Type B pancreatic cell (in vitro differentiated cells): ENCODE results near the gene ATP6V1G3. TPM values are rescaled to one million over a fixed set of nuclear protein-coding genes. Genes with fewer than 3 reads are reported as not detected.

ENCODE experiments used
- DNase-seq: peaks from one replicate; pipeline ENCODE4 v3.0.0; 2021; ENCODE audit warnings: mixed read lengths; ENCODE audit not compliant: unreplicated experiment; ENCODE audit errors: extremely low spot score
- H3K27ac Mint-ChIP-seq: 2 replicates; pipeline ENCODE4 v1.8.0; 2021; ENCODE audit warnings: mild to moderate bottlenecking, mixed read lengths
- H3K27me3 Mint-ChIP-seq: 2 replicates; pipeline ENCODE4 v1.8.0; 2021; ENCODE audit warnings: mixed read lengths
- H3K36me3 Mint-ChIP-seq: 2 replicates; pipeline ENCODE4 v1.8.0; 2021; ENCODE audit warnings: mixed read lengths
- H3K4me1 Mint-ChIP-seq: one replicate; pipeline ENCODE4 v1.8.0; 2021; ENCODE audit warnings: mixed read lengths; ENCODE audit not compliant: unreplicated experiment
- H3K4me3 Mint-ChIP-seq: 2 replicates; pipeline ENCODE4 v1.8.0; 2021; ENCODE audit warnings: mild to moderate bottlenecking, mixed read lengths
- H3K9me3 Mint-ChIP-seq: 2 replicates; pipeline ENCODE4 v1.8.0; 2021; ENCODE audit warnings: mixed read lengths
- total RNA-seq: library from RNA; stranded (reverse); gene quantifications from 2 replicates; pipeline ENCODE4 v1.2.1, GENCODE V29; 2021; ENCODE audit warnings: low replicate concordance
- TF ChIP-seq, protein P1 (sequence below): fragments of 200-600 bp; sonication (generic); conservative IDR thresholded peaks from 2 replicates; pipeline ENCODE4 v1.5.0; 2021; ENCODE audit warnings: antibody characterized with exemption, mild to moderate bottlenecking

ATP6V1G3 gene
- total RNA-seq, 1 donor from 2014 or later: 0.89 TPM

- no peak overlapping the region for H3K4me3 Mint-ChIP-seq
- H3K9me3 Mint-ChIP-seq: peaks cover 4% of the 10 kb centered on the region
- no peaks in the 10 kb centered on the region for H3K4me1 Mint-ChIP-seq
- H3K27ac Mint-ChIP-seq: no peak overlapping the region
- TF ChIP-seq, protein P1, sequence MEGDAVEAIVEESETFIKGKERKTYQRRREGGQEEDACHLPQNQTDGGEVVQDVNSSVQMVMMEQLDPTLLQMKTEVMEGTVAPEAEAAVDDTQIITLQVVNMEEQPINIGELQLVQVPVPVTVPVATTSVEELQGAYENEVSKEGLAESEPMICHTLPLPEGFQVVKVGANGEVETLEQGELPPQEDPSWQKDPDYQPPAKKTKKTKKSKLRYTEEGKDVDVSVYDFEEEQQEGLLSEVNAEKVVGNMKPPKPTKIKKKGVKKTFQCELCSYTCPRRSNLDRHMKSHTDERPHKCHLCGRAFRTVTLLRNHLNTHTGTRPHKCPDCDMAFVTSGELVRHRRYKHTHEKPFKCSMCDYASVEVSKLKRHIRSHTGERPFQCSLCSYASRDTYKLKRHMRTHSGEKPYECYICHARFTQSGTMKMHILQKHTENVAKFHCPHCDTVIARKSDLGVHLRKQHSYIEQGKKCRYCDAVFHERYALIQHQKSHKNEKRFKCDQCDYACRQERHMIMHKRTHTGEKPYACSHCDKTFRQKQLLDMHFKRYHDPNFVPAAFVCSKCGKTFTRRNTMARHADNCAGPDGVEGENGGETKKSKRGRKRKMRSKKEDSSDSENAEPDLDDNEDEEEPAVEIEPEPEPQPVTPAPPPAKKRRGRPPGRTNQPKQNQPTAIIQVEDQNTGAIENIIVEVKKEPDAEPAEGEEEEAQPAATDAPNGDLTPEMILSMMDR: no peak
- H3K27me3 Mint-ChIP-seq: no peaks in the 10 kb centered on the region
- H3K36me3 Mint-ChIP-seq: no peaks in the 10 kb centered on the region
- DNase-seq: no peak
Observed at GRCh38 chr1:198550941-198551524, 10.6 kb upstream of the ATP6V1G3 start.

- Mint-ChIP-seq H3K4me3 (no peak overlapping the region), H3K9me3 (peaks cover 4% of the 10 kb centered on the region), H3K27ac (no peak overlapping the region), H3K4me1 (no peaks in the 10 kb centered on the region), H3K36me3 (no peaks in the 10 kb centered on the region), H3K27me3 (no peaks in the 10 kb centered on the region)
- DNase-seq: no peak
- TF ChIP-seq, protein P1: no peak
Observed at GRCh38 chr1:198549866-198550265, 9.4 kb upstream of the ATP6V1G3 start.

DNA sequence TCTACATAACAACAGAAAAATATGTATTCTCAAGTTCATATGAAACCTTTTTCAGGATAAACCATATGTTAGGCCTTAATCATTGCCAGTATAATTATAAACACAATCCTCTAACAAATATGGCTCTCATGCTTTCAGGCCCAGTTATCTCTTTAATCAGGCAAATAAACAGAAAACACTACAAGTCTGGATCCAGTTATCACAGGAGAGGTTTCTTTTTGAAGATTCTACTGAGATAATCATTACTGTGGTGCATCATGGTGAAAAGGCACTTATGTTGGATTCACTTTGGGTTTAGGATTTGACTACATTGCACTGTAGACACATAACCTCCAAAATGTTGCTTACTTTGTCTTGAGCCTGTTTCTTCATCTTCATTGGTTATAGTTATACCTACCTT is 8.4 kb upstream of the ATP6V1G3 start:
- Mint-ChIP-seq H3K9me3 (peaks cover 4% of the 10 kb centered on the region), H3K27me3 (no peaks in the 10 kb centered on the region), H3K36me3 (no peaks in the 10 kb centered on the region), H3K27ac (no peak overlapping the region), H3K4me3 (no peak overlapping the region), H3K4me1 (no peaks in the 10 kb centered on the region)
- TF ChIP-seq, protein P1: no peak
- DNase-seq: no peak

DNA sequence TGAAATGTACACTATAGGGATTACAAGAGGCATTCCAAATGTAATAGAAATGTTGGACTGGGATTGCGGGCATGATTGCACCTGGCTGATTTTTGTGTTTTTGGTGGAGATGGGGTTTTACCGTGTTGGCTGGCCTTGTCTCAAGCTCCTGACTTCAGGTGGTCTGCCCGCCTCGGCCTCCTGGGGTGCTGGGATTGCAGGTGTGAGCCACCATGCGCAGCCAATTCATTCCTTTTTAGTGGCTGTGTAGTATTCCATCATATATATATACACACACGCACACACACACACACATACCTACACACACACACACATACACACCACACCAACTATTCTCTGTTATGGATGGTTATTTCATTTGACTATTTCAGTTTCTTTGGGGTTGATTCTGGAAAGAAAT is 4.7 kb upstream of the ATP6V1G3 start:
- no peaks in the 10 kb centered on the region for H3K4me1 Mint-ChIP-seq
- peaks cover 4% of the 10 kb centered on the region for H3K9me3 Mint-ChIP-seq
- no peak overlapping the region for H3K27ac Mint-ChIP-seq
- TF ChIP-seq, protein P1: no peak
- no peaks in the 10 kb centered on the region for H3K36me3 Mint-ChIP-seq
- DNase-seq: no peak
- H3K27me3 Mint-ChIP-seq: no peaks in the 10 kb centered on the region
- H3K4me3 Mint-ChIP-seq: no peak overlapping the region

GRCh38 chr1:198544265-198544664 is 3.8 kb upstream of the ATP6V1G3 start:
- Mint-ChIP-seq H3K36me3 (no peaks in the 10 kb centered on the region), H3K9me3 (peaks cover 4% of the 10 kb centered on the region), H3K4me3 (no peak overlapping the region), H3K27me3 (no peaks in the 10 kb centered on the region), H3K27ac (no peak overlapping the region), H3K4me1 (no peaks in the 10 kb centered on the region)
- TF ChIP-seq, protein P1: no peak
- no peak for DNase-seq
